ENCODE measurements around the gene GSC2. TPM values are rescaled to one million over a fixed set of nuclear protein-coding genes. Genes with fewer than 3 reads are reported as not detected.

Gene GSC2
- total and polyA plus RNA-seq, 2 of the 8 experiments (the other 6 are each of a cell fraction or from before 2014, with no cell fraction given), result 0.17 to 0.48 TPM

GRCh38 chr22:19142394-19142793, 7.7 kb downstream of the GSC2 start (continued):
- TF ChIP-seq CHD7 (IDR thresholded peaks at IDR 0.05; ENCODE audit: insufficient replicate concordance, low read length), result no peak
- TF ChIP-seq CBX8 (IDR thresholded peaks at IDR 0.05; ENCODE audit: borderline replicate concordance, low read depth, low read length), result no peak
- no peak for TF ChIP-seq SP2 (IDR thresholded peaks at IDR 0.05; ENCODE audit: low read length)
- no peak for TF ChIP-seq GTF2F1 (IDR thresholded peaks at IDR 0.05; ENCODE audit: borderline replicate concordance, low read depth, low read length)

Data from H1 (cell line).